Measurements from ENCODE around the gene TCEAL3. TPM values are rescaled to one million over a fixed set of nuclear protein-coding genes. Genes with fewer than 3 reads are reported as not detected.

The TCEAL3 gene
- total and polyA plus RNA-seq, 9 of the 15 experiments (the other 6 are each of a cell fraction or from before 2014, with no cell fraction given), result not detected

GRCh38 chrX:103608306-103608963 lies 672 bp downstream of the TCEAL3 start (continued):
- TF ChIP-seq DACH1 (IDR thresholded peaks at IDR 0.05; ENCODE audit: partially characterized antibody) (no peak), SAFB (IDR thresholded peaks at IDR 0.05; ENCODE audit: borderline replicate concordance, low read depth, low read length) (no peak), ZNF699 (CRISPR knock-in tag; IDR thresholded peaks at IDR 0.05; ENCODE audit: insufficient replicate concordance) (no peak), ZNF212 (CRISPR knock-in tag; IDR thresholded peaks at IDR 0.05) (no peak), BCOR (IDR thresholded peaks at IDR 0.05) (no peak), DDX20 (tag; IDR thresholded peaks at IDR 0.05; ENCODE audit: low read depth) (no peak), HIVEP1 (CRISPR knock-in tag; IDR thresholded peaks at IDR 0.05) (no peak), DIDO1 (tag; IDR thresholded peaks at IDR 0.05; ENCODE audit: low read depth) (no peak), U2AF1 (optimal IDR thresholded peaks at IDR 0.05; ENCODE audit: low read depth, low read length) (no peak), ZNF77 (CRISPR knock-in tag; IDR thresholded peaks at IDR 0.05) (no peak), ZBTB2 (IDR thresholded peaks at IDR 0.05) (no peak), TOE1 (IDR thresholded peaks at IDR 0.05; ENCODE audit: borderline replicate concordance) (no peak), TOE1 (CRISPR knock-in tag; IDR thresholded peaks at IDR 0.05; ENCODE audit: borderline replicate concordance, low read depth) (no peak), HMG20A (CRISPR knock-in tag; conservative IDR thresholded peaks at IDR 0.05) (no peak), MAX (CRISPR knock-in tag; IDR thresholded peaks at IDR 0.05) (no peak)
